HTERT RPE-1 (cell line): ENCODE results near the gene NLRC5.
"Not testable (repeated sequence)": the region's sequence is repeated elsewhere in the genome, so short reads cannot be mapped to it uniquely, and the experiment has no call there.

Experiments
- in situ Hi-C: fragments of 300-500 bp; cut with MboI; formaldehyde crosslinking; loops from 4 replicates; pipeline ENCODE4 v1.14.3; 2020; ENCODE audit warnings: low sequenced_read_pairs

Gene NLRC5

DNA sequence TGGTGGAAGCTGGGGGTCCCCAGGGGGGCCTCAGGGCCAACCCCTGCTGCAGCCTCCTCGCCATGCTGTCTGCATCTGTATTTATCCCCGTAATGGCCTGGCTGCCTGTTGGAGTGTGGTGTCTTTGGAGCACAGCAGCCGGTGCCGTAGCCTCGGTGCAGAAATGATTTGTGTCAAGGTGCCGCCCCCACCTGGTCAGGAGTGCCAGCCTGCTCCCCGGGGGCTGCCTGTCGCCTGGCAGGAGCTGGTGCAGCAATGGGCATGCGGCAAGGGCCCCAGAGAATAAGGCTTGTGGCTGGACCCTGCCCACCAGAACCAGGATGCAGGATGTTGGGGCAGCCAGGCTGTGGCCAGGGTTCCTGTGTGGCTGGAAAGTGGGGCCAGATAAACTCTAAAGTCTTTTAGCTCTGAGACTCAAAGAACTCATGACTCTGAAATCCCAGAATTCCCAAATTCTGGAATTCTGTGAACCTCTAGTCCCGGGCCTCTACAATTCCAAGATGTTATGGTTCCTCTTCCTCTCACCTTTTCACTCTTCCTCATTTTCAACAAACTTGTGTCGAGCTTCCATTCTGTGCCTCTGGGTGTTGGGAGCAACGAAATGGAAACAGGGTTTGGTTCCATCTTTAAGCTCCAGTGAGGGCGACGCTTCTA, 109.0 kb downstream of the NLRC5 start:
- in situ Hi-C loops = no loop called here

DNA sequence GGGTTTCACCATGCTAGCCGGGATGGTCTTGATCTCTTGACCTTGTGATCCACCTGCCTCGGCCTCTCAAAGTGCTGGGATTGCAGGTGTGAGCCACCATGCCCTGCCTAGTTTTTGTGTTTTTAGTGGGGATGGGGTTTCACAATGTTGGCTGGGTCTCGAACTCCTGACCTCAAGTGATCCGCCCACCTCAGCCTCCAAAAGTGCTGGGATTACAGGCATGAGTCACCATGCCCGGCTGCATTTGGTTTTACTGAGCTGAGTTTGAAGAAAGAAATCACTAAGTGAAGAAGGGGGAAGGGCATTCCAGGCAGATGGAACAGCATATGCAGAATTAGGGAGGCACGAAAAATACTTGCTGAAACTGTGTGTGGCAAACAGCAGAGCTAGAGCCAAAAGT, 110.6 kb downstream of the NLRC5 start:
- in situ Hi-C loops = not testable (repeated sequence)

DNA sequence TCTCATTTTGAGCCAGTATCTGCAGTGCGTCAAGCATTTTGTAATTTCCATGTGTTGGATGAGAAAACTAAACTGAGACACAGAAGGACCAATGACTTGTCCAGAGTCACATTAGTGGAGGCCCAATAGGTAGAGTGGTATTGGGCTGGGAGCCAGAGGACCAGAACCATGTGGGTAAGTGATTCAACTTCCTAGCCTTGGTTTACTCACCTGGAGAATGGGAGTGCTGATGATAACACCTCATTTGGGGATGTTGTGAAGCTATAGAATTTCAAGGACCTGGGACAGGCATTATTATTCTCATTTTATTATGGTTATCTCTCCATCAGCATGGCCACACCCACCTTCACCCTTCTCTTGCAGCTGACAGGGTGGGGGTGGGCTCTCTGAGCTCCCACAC, 111.1 kb downstream of the NLRC5 start:
- in situ Hi-C loops = no loop called here

DNA sequence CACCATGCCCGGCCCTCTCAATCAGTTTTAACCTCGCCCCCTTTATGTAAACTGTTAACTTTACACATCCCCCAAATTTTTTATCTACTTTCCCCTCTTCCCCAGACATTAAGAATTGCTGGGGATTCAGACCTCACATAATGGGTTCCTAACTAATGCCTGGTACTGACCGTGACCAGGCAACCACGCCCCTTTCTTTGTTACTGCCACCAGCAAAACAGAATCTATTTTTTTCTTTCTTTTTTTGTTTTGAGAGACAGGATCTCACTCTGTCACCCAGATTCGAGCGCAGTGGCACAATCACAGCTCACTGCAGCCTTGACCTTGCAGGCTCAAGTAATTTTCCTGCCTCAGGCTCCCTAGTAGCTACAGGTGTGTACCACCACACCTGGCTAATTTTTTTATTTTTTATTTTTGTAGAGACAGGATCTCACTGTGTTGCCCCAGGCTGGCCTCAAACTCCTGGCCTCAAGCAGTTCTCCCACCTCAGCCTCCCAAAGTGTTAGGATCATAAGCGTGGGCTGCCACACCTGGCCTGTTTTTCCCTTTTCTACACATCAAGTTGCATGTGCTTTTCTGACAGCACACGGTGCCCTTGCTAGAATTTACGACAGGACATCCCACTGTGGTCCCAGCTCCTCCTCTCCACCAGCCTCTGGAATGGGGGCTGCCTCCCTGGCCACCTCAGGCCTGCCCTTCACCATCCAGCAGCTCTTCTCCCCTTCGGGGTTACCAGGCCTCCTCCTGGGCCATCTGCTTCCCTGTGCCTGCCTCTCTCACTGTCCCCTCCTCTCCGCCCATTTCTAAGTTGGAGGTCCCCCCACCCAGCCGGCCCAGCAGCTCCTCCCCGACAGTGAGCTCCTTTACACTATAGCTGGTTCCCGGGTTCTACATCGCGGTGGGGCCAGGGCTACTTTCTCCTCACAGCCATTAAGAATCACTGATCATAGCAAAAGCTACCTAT, 113.8 kb downstream of the NLRC5 start:
- in situ Hi-C loops = no loop called here

DNA sequence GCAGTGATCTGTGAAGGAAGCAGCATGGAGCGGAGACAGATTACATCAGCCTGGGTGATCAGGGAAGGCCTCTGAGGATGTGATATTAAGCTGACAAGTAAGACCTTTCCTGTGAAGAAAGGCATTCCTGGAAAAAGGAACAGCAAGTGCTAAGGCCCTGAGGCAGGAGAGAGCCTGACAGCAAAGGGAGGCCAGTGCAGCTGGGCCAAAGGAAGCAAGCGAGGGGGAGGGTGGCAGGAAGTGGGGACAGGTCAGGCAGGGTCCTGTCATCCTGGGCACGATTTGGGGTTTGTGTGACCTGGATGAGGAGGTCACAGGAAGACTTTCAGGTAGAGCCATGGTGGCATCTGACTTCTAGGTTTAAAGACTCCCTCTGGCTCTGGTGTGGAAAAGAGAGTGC, 115.3 kb downstream of the NLRC5 start:
- in situ Hi-C loops = no loop called here

DNA sequence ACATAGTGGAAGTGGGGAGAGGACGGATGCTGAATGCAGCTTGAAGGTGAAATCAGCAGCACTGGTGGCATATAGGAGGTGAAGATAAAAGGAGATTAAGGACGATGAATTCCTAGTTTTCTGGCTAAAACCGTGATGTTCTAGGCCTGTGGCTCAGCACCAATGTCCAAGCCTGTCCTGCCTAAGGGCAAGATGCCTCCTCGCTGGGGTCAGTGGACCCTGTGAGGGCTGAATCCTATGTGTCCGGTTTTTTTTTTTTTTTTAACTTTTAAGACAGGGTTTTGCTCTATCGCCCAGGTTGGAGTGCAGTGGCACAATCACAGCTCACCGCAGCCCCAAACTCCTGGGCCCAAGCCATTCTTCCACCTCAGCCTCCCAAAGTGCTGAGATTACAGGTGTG, 115.8 kb downstream of the NLRC5 start:
- in situ Hi-C loops = no loop called here

DNA sequence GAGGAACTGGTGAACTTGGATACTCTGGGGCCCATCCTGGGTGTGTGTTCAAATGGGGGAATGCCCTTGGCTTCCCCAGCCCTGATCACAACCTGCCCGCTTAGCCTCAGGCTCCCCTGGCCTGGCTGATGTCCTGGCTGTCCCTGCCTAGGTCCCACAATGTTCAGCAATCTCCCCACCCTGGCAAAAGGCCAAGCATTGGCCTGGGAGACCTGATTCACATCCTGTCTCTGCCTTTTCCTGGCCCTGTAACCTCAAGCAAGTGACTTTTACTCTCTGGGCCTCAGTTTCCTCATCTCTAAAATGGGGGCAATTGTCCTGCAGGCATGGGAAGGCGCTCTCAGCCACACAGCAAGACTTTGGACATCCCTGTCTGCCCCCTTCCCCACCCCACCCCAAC, 117.4 kb downstream of the NLRC5 start:
- in situ Hi-C loops = no loop called here

DNA sequence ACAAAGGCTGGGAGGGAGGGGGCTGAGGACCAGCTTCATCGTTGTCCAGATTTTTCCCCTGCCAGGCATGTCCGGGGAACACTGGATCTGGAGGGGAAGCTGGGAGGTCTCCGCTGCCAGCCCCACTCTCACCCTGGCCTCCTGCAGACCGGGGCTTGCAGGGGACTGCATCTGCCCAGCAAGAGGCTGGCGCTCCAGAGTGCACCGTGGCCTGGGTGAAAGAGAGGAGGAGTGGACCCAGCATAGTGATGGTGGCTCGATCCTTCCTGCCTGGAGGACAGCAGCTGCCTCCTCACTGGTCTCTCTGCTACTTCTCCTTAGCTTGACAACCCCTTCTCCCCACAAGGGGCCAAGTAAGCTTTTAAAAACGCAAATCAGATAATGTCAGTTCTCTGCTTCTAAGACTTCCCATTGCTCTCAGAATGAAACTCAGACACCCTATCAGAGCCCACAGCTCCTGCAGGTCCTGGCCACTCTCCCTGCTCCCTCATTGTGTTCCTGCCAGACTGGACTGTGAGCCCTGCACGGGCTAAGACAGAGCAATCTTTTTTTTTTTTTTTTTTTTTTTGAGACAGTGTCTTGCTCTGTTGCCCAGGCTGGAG, 118.1 kb downstream of the NLRC5 start:
- in situ Hi-C loops = no loop called here

DNA sequence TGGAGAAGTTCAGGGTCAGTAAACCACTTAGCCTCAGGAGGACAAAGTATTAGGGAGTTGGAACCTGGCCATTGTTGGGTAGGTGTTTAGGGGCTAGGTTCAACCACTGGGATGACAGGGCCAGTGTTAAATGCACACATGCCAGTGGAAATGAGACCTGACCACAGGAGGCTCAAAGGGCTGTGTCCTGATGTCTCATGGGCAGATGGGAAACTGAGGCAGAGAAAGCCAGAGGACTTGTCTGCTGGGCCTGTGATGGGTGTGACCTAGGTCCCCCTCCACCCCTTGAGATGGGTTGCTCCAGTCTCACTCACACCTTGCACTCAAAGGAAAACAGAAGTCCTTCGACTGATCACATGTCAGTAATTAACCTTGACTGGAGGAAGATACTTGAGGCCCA, 119.1 kb downstream of the NLRC5 start:
- in situ Hi-C loops = no loop called here

DNA sequence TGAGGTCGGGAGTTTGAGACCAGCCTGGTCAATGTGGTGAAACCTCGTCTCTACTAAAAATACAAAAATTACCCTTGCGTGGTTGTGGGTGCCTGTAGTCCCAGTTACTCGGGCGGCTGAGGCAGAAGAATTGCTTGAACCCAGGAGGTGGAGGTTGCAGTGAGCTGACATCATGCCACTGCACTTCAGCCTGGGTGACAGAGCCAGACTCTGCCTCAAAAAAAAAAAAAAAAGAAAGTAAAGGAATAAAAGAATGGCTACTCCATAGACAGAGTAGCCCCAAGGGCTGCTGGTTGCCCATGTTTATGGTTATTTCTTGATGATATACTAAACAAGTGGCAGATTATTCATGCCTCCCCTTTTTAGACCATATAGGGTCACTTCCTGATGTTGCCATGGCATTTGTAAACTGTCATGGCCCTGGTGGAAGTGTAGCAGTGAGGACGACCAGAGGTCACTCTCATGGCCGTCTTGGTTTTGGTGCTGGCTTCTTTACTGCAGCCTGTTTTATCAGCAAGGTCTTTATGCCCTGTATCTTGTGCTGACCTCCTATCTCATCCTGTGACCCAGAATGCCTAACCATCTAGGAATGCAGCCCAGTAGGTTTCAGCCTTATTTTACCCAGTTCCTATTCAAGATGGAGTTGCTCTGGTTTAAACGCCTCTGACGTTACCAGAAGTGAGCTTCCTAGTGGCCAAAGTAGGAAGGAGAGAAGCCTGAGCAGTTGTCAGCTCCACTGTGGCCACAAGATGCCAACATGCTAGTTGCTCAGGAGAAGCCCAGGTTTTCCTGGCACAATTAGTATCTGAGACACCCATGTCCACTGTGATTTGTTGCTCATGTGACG, 120.1 kb downstream of the NLRC5 start:
- in situ Hi-C loops = not testable (repeated sequence)

DNA sequence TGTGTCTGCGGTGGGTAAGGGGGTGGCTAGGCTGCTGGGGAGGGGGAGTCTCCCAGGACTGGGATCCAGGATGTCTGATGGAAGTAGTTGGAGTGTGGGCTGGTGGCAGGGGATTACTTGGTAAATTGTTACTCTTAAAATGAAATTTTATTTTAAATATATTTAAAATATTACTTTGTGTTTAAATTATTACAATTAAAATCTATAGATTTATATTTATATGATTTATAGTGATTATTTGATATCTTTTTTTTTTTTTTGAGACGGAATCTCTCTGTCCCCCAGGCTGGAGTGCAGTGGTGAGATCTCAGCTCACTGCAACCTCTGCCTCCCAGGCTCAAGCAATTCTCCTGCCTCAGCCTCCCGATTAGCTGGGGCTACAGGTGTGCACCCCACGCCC, 121.6 kb downstream of the NLRC5 start:
- in situ Hi-C loops = no loop called here

DNA sequence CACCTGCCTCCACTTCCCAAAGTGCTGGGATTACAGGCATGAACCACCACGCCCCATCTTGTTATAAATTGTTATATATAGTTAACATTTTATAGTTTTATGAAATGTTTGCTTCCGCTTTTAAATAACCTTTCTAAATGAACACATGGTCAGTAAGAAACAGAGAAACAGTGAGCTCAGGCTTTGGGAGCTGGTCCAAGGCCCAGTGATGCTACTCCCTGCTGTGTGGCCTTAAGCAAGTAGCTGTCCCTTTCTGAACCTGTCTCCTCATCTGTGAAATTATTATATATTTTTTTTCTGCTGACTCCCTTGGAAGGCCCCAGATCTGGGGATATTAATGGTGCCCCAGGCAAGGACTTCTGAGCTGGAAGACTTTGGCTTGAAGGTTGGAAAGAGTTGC, 122.1 kb downstream of the NLRC5 start:
- in situ Hi-C loops = no loop called here

DNA sequence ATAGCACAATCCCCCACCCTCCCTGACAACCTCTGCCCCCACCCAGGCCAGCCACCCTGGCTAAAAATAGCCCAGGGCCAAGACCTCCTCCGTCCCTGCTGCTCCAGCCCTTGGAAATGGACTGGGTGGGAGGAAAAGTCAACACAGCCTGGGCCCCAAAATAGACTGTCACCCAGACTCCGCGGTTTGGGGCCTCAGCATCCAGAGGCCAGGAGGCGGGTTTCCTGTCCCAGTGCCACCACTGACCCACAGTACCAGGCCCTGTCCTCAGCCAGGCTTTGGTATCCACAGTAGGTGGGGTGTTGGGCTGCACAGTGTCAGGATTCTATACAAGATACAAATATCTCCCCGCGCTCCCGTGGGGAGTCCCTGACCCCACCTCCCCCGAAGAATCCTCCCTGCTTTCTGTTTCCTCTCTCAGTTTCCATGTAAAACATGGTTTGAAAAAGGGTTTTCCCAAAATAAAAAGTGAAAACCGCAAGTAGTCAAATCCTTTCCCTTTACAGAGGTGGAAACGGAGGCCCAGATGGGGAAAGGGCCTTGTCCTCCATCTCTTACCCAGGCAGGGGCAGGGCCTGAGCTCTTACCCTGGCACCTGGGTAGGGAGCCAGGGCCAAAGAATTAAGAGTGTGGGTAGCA, 123.2 kb downstream of the NLRC5 start:
- in situ Hi-C loops = no loop called here

DNA sequence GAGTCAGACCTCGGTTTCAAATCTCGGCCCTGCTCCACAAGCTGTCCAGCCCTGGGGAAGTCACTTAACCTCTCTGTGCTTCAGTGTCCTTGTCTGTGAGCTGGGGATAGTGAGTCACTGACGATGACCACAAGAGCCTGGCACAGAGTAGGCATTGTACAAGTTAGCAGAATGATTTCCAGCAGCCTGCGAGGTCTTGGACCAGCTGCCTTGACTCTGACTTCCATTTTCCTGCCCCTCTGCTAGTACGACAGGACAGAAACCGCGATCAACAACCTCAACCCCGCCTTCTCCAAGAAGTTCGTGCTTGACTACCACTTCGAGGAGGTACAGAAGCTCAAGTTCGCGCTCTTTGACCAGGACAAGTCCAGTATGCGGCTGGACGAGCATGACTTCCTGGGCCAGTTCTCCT, 123.7 kb downstream of the NLRC5 start:
- in situ Hi-C loops = no loop called here

DNA sequence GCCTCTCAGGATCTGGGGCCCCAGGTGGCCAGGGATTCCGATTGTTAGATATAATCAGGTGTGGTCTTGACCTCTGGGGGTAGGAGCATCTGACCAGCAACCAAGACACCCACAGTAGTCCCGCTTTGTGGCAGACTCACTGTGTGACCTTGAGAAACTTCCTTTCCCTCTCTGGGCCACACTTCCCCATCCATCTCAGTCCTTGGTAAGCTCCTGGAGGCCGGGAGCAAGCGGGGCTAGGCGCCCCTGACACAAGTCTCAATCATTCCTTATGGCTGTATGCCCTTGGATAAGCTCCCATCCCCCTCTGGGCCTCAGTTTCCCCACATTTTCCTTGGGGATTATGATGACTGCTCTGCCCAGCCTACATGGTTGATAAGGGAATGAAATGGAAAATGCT, 124.3 kb downstream of the NLRC5 start:
- in situ Hi-C loops = no loop called here

DNA sequence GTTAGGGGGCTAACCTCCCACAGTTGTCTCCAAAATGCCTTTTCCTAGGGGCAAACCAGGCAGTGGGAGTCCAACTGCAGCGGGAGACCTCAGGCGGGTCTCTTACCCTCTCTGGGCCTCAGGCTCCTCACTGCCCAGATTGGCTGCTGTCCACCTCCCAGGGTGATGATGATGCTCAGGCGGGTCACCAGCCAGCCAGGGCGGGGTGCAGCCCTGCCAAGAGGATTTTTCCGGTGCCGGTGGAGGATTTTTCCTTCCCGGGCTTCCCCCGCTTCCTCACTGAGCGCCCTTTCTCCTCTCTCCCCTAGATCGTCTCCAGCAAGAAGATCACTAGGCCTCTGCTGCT, 125.8 kb downstream of the NLRC5 start:
- in situ Hi-C loops = no loop called here

DNA sequence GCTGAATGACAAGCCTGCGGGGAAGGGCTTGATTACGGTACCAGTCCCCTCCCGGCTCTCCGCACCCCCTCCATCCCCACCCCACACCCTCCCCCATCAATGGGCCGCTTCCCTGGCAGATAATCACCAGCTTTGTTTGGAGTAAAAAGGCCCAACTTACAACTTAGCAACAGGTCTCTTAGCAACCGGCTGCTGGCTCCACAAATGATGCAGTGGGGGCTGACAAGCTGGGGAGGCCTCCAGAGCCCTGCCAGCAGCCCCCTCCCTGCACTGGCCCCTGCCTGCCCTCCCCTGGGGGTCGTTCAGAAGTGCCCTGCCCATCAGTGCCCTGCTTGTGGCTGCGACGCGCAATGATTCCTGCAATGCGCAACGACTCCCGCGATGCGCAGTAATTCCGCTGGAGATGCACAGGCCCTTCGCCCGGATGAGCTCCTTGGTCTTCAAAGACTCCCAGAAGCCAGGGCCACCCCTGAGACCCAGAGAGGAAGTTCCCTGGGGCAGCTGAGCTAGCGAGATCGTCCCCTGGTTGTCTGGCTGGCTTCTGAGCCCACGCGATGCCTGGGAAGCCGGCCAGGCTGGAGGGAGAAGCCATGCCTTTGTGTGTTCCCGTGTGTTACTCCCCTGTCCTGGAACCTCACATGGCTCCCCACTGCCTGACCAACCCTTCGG, 126.3 kb downstream of the NLRC5 start:
- in situ Hi-C loops = no loop called here

DNA sequence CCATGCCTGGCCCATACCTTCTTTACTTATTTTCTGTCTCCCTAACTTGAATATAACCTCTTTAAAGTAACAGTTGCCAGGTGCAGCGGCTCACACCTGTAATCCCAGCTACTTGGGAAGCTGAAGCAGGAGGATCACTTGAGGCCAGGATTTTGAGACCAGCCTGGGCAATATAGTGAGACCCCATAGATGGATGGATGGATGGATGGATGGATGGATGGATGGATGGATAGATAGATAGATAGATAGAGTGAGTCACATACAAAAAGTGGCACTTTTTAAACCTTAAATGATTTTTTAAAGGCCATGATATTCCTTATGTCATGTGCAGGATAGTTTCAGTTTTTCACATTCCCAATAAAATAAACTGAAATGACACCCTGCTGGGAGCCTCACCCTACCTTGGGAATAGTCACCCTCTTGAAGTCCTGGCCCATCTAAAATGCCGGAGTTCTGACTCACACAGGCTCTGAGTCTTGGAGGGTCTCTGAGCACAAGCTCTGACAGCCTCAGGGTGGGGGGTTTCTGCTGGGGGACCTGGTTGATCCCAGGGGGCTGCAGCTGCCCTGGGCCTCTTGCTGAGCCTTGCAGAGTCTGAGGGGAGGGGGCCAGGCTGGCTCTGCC, 129.2 kb downstream of the NLRC5 start:
- in situ Hi-C loops = no loop called here

DNA sequence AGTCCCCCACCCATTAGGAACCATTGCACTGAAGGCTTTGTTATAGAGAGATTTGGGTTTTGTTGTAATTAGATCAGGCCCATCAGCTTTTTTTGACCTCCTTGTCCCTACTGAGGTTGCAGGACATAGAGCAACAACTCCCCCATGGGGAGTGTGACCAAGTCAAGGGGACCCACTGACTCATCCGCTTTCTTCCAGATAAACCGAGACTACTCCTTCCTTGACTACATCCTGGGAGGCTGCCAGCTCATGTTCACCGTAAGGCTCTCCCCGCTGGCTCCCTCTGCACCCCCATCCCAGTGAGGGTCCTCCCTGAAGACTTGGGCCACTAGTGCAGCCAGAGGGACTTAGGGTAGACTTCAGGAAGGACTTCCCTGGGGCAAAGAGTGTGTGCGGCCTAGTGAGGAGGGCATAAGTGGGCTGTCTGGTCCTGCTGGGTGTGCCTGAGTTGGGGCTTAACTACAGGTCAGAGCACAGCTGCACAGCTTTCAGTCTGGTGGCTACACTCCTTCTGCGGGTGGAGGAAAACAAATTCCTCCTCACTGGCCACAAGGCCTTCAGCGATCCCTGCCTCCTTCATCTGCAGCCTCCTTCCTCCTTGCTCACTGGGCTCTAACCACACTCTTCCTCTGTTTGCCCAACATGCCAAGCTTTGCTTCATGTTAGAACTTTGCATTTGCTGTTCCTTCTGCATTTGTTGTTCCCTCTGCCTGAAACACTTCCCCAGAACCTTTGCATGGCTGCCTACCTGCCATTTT, 134.0 kb downstream of the NLRC5 start:
- in situ Hi-C loops = no loop called here
